ENCODE measurements around the gene ENC1. TPM values are rescaled to one million over a fixed set of nuclear protein-coding genes. Genes with fewer than 3 reads are reported as not detected.

ENC1 gene
- total RNA-seq, 1 donor from 2014 or later, result 155 TPM

GRCh38 chr5:74579215-74579614 lies 61.3 kb downstream of the ENC1 start:
- DNase-seq (ENCODE audit: extremely low read depth, low read depth, low spot score), result no peak

GRCh38 chr5:74578356-74579044 lies 62.0 kb downstream of the ENC1 start:
- DNase-seq (ENCODE audit: extremely low read depth, low read depth, low spot score), result no peak

Other genes with a start within 250 kb of the ENC1 start
- 216 and 234 TPM in 2 replicates for gene HEXB, start 44.5 kb upstream of the ENC1 start, total RNA-seq
- gene GFM2, start 126.4 kb upstream of the ENC1 start, total RNA-seq, result 26.1 and 28.6 TPM in 2 replicates
- gene NSA2, start 126.5 kb upstream of the ENC1 start, total RNA-seq, result 57.9 and 127 TPM in 2 replicates
- 0.99 and 1.3 TPM in 2 replicates for gene FAM169A, start 225.7 kb upstream of the ENC1 start, total RNA-seq